ENCODE data around the gene STX16. TPM values are rescaled to one million over a fixed set of nuclear protein-coding genes. Genes with fewer than 3 reads are reported as not detected.

The STX16 gene
- total RNA-seq, 1 donor from 2014 or later, result 47.7 TPM

- H3K27me3 ChIP-seq (ENCODE audit: control insufficient read depth, insufficient read depth, low read length), result no peaks in the 10 kb centered on the region
Observed at GRCh38 chr20:58611236-58612030, 39.6 kb upstream of the STX16 start.

GRCh38 chr20:58612121-58612691 lies 38.9 kb upstream of the STX16 start:
- DNase-seq (ENCODE audit: low read depth), result no peak
- Histone ChIP-seq H3K4me3 (ENCODE audit: low read depth, low read length) (no peak overlapping the region), H3K36me3 (ENCODE audit: control insufficient read depth, insufficient read depth, low read length) (no peaks in the 10 kb centered on the region), H3K27me3 (ENCODE audit: control insufficient read depth, insufficient read depth, low read length) (no peaks in the 10 kb centered on the region)
- no peak for TF ChIP-seq CTCF (IDR thresholded peaks at IDR 0.05; ENCODE audit: insufficient read depth, low read length, severe bottlenecking)
- no peak for FAIRE-seq

More at GRCh38 chr20:58611236-58612030, 39.6 kb upstream of the STX16 start:
- Histone ChIP-seq H3K36me3 (ENCODE audit: control insufficient read depth, insufficient read depth, low read length) (no peaks in the 10 kb centered on the region), H3K4me3 (ENCODE audit: low read depth, low read length) (no peak overlapping the region)
- peak; percentile 75 for DNase-seq (ENCODE audit: low read depth)
- no peak for TF ChIP-seq CTCF (IDR thresholded peaks at IDR 0.05; ENCODE audit: insufficient read depth, low read length, severe bottlenecking)
- peak; percentile 82 for FAIRE-seq

- DNase-seq (ENCODE audit: low read depth) (no peak), FAIRE-seq (no peak)
- Histone ChIP-seq H3K27me3 (ENCODE audit: control insufficient read depth, insufficient read depth, low read length) (no peaks in the 10 kb centered on the region), H3K4me3 (ENCODE audit: low read depth, low read length) (no peak overlapping the region), H3K36me3 (ENCODE audit: control insufficient read depth, insufficient read depth, low read length) (no peaks in the 10 kb centered on the region)
- TF ChIP-seq CTCF (IDR thresholded peaks at IDR 0.05; ENCODE audit: insufficient read depth, low read length, severe bottlenecking), result no peak
Observed at GRCh38 chr20:58613061-58613854, 37.8 kb upstream of the STX16 start.

- Histone ChIP-seq H3K27me3 (ENCODE audit: control insufficient read depth, insufficient read depth, low read length) (no peaks in the 10 kb centered on the region), H3K4me3 (ENCODE audit: low read depth, low read length) (no peak overlapping the region), H3K36me3 (ENCODE audit: control insufficient read depth, insufficient read depth, low read length) (no peaks in the 10 kb centered on the region)
- no peak for DNase-seq (ENCODE audit: low read depth)
- no peak for FAIRE-seq
- no peak for TF ChIP-seq CTCF (IDR thresholded peaks at IDR 0.05; ENCODE audit: insufficient read depth, low read length, severe bottlenecking)
Observed at GRCh38 chr20:58614366-58614765, 36.7 kb upstream of the STX16 start.

- no peak for TF ChIP-seq CTCF (IDR thresholded peaks at IDR 0.05; ENCODE audit: insufficient read depth, low read length, severe bottlenecking)
- DNase-seq (ENCODE audit: low read depth), result no peak
- FAIRE-seq, result peak; percentile 77
- no peaks in the 10 kb centered on the region for H3K27me3 ChIP-seq (ENCODE audit: control insufficient read depth, insufficient read depth, low read length)
- no peak overlapping the region for H3K4me3 ChIP-seq (ENCODE audit: low read depth, low read length)
- no peaks in the 10 kb centered on the region for H3K36me3 ChIP-seq (ENCODE audit: control insufficient read depth, insufficient read depth, low read length)
Observed at GRCh38 chr20:58614984-58615760, 35.9 kb upstream of the STX16 start.
